Panc1 (cell line): Measurements from ENCODE around the gene SEC23A. TPM values are rescaled to one million over a fixed set of nuclear protein-coding genes. Genes with fewer than 3 reads are reported as not detected.

Experiments
- ATAC-seq: fragments of 200-7000 bp; cut with Tn5 transposase; 2 replicates; pipeline ENCODE4 v1.9.1; 2020; ENCODE audit warnings: mild to moderate bottlenecking, moderate library complexity
- BruUV-seq: library from RNA; stranded (reverse); fragments of 400-500 nt; replicated peaks from 2 replicates; lab custom pipeline; 2021; lab: Mats Ljungman, UMichigan
- CTCF ChIA-PET: fragments of 300-600 bp; sonication (Branson Sonifier 250); formaldehyde crosslinking; loops from one replicate; lab custom pipeline; 2022; ENCODE audit warnings: antibody characterized with exemption; lab: Charles Lee
- POLR2A ChIA-PET: fragments of 300-600 bp; sonication (Branson Sonifier 250); formaldehyde crosslinking; loops from one replicate; lab custom pipeline; 2022; ENCODE audit warnings: antibody characterized with exemption; lab: Charles Lee
- DNase-seq: peaks from one replicate; pipeline ENCODE4 v3.0.0-alpha.2; 2010; ENCODE audit warnings: low read depth, low spot score
- H3K27ac ChIP-seq: 2 replicates; pipeline ENCODE4 v1.5.1; 2011; ENCODE audit warnings: mild to moderate bottlenecking, low read length, inconsistent platforms
- H3K27me3 ChIP-seq: fragments of 200-500 bp; sonication (Bioruptor generic); 2 replicates; pipeline ENCODE4 v1.6.0; 2014; ENCODE audit warnings: low read length, inconsistent platforms; ENCODE audit not compliant: control insufficient read depth, insufficient read depth
- H3K36me3 ChIP-seq: fragments of 200-500 bp; sonication (Bioruptor generic); 2 replicates; pipeline ENCODE4 v1.5.1; 2014; ENCODE audit warnings: inconsistent platforms, mild to moderate bottlenecking, low read length, moderate library complexity; ENCODE audit not compliant: control insufficient read depth, insufficient read depth
- H3K4me1 ChIP-seq: 2 replicates; pipeline ENCODE4 v1.5.1; 2011; ENCODE audit warnings: inconsistent platforms, mild to moderate bottlenecking, low read length, moderate library complexity; ENCODE audit not compliant: control insufficient read depth, insufficient read depth
- H3K4me3 ChIP-seq, 2 experiments: 2 replicates each; pipeline ENCODE4 v1.5.1; 2011 to 2012; ENCODE audit warnings: low read depth in 2 of 2, low read length in 2 of 2, mild to moderate bottlenecking in 2 of 2, inconsistent platforms in 1 of 2, moderate library complexity in 1 of 2
- H3K9me3 ChIP-seq: fragments of 200-500 bp; sonication (Bioruptor generic); 2 replicates; pipeline ENCODE4 v1.5.1; 2014; ENCODE audit warnings: low read depth, mild to moderate bottlenecking, inconsistent platforms, low read length, moderate library complexity; ENCODE audit not compliant: control insufficient read depth, insufficient read depth
- CTCF ChIP-seq: fragments of 450-650 bp; IDR thresholded peaks from 2 replicates; pipeline ENCODE4 v1.5.1; 2017; ENCODE audit warnings: mild to moderate bottlenecking
- POLR2AphosphoS5 ChIP-seq: IDR thresholded peaks from 2 replicates; pipeline ENCODE4 v1.6.1; 2012; ENCODE audit warnings: mild to moderate bottlenecking, low read depth, low read length, moderate library complexity
- SIN3A ChIP-seq: IDR thresholded peaks from 2 replicates; pipeline ENCODE4 v1.6.1; 2012; ENCODE audit warnings: low read depth, mild to moderate bottlenecking, low read length, moderate library complexity, borderline replicate concordance; ENCODE audit not compliant: insufficient read depth
- TCF7L2 ChIP-seq: IDR thresholded peaks from 2 replicates; pipeline ENCODE4 v1.6.1; 2011; ENCODE audit warnings: mild to moderate bottlenecking, low read depth, low read length, inconsistent platforms
- in situ Hi-C: cut with HindIII; loops from 2 replicates; pipeline ENCODE4 v1.10.0; 2016; ENCODE audit warnings: low sequenced_read_pairs, low pct_unique_long_range_greater_than_20kb
- intact Hi-C: fragments of 100-400 bp; cut with micrococcal nuclease; formaldehyde crosslinking; loops from one replicate; pipeline ENCODE4 v1.10.0; 2022; ENCODE audit not compliant: unreplicated experiment
- total RNA-seq: library from RNA; stranded (reverse); gene quantifications from one replicate; pipeline ENCODE4 v1.2.1, GENCODE V29; 2021; ENCODE audit not compliant: unreplicated experiment
- TF ChIP-seq, protein P1 (sequence below), 2 experiments: IDR thresholded peaks; 2 replicates each; pipeline ENCODE4 v1.6.1; 2011 to 2012; ENCODE audit warnings: low read depth in 2 of 2, control low read depth in 1 of 2, low read length in 1 of 2, mild to moderate bottlenecking in 1 of 2, moderate library complexity in 1 of 2; ENCODE audit not compliant: insufficient read depth in 1 of 2

Gene SEC23A
- total RNA-seq, 1 experiment from 2014 or later, result 76.7 TPM

DNA sequence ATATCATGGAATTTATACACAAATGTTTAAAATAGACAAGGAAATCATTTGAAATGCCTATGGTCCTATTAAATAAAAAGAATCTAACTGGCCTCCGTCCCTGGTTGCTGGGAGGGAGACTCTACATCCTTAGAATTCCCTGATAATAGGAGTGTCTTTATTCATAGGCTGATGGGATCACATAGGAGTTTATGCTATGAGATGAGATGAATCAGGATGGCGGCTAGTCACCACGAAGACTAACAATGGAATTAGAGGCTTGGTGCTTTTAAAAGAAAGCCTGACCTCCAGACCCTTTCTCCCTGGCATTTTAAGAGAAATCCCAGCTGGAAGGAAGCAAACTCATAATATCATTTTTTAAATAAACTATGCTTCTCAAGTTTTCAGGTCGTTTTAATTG is 69.7 kb downstream of the SEC23A start:
- TF ChIP-seq TCF7L2 (no peak), POLR2AphosphoS5 (no peak), SIN3A (no peak), CTCF (no peak)
- TF ChIP-seq, protein P1, sequence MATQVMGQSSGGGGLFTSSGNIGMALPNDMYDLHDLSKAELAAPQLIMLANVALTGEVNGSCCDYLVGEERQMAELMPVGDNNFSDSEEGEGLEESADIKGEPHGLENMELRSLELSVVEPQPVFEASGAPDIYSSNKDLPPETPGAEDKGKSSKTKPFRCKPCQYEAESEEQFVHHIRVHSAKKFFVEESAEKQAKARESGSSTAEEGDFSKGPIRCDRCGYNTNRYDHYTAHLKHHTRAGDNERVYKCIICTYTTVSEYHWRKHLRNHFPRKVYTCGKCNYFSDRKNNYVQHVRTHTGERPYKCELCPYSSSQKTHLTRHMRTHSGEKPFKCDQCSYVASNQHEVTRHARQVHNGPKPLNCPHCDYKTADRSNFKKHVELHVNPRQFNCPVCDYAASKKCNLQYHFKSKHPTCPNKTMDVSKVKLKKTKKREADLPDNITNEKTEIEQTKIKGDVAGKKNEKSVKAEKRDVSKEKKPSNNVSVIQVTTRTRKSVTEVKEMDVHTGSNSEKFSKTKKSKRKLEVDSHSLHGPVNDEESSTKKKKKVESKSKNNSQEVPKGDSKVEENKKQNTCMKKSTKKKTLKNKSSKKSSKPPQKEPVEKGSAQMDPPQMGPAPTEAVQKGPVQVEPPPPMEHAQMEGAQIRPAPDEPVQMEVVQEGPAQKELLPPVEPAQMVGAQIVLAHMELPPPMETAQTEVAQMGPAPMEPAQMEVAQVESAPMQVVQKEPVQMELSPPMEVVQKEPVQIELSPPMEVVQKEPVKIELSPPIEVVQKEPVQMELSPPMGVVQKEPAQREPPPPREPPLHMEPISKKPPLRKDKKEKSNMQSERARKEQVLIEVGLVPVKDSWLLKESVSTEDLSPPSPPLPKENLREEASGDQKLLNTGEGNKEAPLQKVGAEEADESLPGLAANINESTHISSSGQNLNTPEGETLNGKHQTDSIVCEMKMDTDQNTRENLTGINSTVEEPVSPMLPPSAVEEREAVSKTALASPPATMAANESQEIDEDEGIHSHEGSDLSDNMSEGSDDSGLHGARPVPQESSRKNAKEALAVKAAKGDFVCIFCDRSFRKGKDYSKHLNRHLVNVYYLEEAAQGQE (IDR thresholded peaks at IDR 0.05; ENCODE audit: insufficient read depth in 1 of 2, low read depth in 2 of 2, low read length in 1 of 2), result no peak
- Histone ChIP-seq H3K4me1 (no peaks in the 10 kb centered on the region), H3K9me3 (no peaks in the 10 kb centered on the region), H3K36me3 (peaks cover 6% of the 10 kb centered on the region), H3K27ac (no peak overlapping the region), H3K4me3 (no peak overlapping the region), H3K27me3 (no peaks in the 10 kb centered on the region)
- ChIA-PET CTCF (no interaction called here), POLR2A (no interaction called here)
- BruUV-seq, result no TSS peak
- intact Hi-C loops (no loop called here), in situ Hi-C loops (no loop called here)
- DNase-seq (no peak), ATAC-seq (no peak)

- ATAC-seq (no peak), DNase-seq (no peak)
- Histone ChIP-seq H3K9me3 (no peaks in the 10 kb centered on the region), H3K36me3 (no peaks in the 10 kb centered on the region; the same call in 1 of the 2 replicates), H3K4me1 (no peaks in the 10 kb centered on the region), H3K27ac (no peak overlapping the region), H3K27me3 (no peaks in the 10 kb centered on the region), H3K4me3 (no peak overlapping the region)
- BruUV-seq, result no TSS peak
- TF ChIP-seq POLR2AphosphoS5 (no peak), SIN3A (no peak), CTCF (no peak), TCF7L2 (no peak)
- TF ChIP-seq, protein P1 (IDR thresholded peaks at IDR 0.05; ENCODE audit: insufficient read depth in 1 of 2, low read depth in 2 of 2, low read length in 1 of 2), result no peak
- intact Hi-C loops, result no loop called here
- POLR2A ChIA-PET, result no interaction called here
- in situ Hi-C loops, result no loop called here
- CTCF ChIA-PET, result no interaction called here
These were observed 72.8 kb downstream of the SEC23A start for GRCh38 chr14:39030209-39030608.
